ENCODE data around the gene UCK1.
"Not testable (repeated sequence)": the region's sequence is repeated elsewhere in the genome, so short reads cannot be mapped to it uniquely, and the experiment has no call there.

DNA sequence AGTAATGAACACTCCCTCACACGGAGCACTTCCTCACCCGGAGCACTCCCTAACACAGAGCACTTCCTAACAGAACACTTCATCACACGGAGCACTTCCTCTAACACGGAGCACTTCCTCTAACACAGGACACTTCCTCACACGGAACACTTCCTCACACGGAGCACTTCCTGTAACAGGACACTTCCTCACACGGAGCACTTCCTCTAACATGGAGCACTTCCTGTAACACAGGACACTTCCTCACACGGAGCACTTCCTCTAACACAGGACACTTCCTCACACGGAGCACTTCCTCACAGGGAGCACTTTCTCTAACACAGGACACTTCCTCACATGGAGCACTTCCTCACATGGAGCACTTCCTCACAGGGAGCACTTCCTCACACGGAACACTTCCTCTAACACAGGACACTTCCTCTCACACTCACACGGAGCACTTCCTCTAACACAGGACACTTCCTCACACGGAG, 15.5 kb downstream of the UCK1 start:
- not testable (repeated sequence) for TF ChIP-seq ESRRA (IDR thresholded peaks at IDR 0.05; ENCODE audit: borderline replicate concordance, low read length); POLR2AphosphoS2 (conservative IDR thresholded peaks at IDR 0.05; ENCODE audit: low read length)
- TF ChIP-seq, protein P1, sequence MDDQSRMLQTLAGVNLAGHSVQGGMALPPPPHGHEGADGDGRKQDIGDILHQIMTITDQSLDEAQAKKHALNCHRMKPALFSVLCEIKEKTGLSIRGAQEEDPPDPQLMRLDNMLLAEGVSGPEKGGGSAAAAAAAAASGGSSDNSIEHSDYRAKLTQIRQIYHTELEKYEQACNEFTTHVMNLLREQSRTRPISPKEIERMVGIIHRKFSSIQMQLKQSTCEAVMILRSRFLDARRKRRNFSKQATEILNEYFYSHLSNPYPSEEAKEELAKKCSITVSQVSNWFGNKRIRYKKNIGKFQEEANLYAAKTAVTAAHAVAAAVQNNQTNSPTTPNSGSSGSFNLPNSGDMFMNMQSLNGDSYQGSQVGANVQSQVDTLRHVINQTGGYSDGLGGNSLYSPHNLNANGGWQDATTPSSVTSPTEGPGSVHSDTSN (IDR thresholded peaks at IDR 0.05), result not testable (repeated sequence)
- TF ChIP-seq, protein P2, sequence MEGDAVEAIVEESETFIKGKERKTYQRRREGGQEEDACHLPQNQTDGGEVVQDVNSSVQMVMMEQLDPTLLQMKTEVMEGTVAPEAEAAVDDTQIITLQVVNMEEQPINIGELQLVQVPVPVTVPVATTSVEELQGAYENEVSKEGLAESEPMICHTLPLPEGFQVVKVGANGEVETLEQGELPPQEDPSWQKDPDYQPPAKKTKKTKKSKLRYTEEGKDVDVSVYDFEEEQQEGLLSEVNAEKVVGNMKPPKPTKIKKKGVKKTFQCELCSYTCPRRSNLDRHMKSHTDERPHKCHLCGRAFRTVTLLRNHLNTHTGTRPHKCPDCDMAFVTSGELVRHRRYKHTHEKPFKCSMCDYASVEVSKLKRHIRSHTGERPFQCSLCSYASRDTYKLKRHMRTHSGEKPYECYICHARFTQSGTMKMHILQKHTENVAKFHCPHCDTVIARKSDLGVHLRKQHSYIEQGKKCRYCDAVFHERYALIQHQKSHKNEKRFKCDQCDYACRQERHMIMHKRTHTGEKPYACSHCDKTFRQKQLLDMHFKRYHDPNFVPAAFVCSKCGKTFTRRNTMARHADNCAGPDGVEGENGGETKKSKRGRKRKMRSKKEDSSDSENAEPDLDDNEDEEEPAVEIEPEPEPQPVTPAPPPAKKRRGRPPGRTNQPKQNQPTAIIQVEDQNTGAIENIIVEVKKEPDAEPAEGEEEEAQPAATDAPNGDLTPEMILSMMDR (IDR thresholded peaks at IDR 0.05), result not testable (repeated sequence)
